ENCODE results near the gene PLB1.
A peak's percentile ranks its signal among the peaks of the same experiment; 100 is the strongest.

The PLB1 gene

DNA sequence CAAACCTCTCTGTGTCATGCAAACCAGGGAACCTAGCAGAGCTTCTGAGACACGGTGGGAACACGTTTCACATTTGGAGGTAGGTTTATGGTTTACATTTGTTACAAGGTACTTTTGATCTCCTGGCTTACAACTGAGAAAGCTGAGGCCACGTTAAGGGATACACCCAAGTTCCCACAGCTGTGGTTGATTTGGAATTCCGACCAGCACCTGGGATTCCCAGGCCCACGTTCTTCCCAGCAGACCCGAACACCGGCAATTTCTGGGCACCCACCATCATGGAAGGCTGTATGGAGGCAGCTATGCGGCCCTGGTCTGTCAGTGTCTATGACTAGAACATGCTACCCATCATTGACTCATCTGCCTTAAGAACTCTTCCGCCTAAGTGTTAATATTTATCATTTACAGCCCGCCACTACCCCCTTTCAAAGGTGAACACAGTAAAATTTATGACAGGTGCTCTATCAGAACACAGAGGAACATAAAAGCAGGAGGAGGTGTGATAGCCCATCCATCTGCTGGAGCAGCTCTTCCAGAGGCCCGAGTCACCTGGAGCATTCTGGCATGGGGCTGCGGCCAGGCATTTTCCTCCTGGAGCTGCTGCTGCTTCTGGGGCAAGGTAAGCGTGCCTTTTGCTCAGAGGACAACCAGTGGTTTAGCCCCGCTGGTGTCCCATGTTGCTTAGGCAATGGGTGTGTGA, at the start of gene PLB1:
Gene PLB1 (plus strand): TSS at position 510 of the 700 bp plus-strand sequence. CDS start 55 bp downstream, at position 565.
- DNase-seq, result no peak

DNA sequence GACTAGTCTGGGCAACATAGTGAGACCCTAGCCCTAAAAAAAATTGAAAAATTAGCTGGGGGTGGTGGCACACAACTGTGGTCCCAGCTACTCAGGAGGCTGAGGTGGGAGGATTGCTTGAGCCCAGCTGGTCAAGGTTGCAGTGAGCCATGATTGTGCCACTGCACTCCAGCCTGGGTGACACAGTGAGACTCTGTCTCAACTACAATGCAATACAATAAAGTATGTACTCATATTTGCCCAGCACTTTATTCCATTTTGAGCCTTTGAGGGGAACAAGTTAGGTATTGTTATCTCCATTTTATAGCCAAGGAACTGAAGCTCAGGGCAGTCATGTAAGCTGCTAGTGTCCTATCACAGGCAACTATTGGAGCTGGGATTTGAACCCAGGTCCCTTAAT, 49.3 kb upstream of the PLB1 start:
- DNase-seq, result no peak

DNA sequence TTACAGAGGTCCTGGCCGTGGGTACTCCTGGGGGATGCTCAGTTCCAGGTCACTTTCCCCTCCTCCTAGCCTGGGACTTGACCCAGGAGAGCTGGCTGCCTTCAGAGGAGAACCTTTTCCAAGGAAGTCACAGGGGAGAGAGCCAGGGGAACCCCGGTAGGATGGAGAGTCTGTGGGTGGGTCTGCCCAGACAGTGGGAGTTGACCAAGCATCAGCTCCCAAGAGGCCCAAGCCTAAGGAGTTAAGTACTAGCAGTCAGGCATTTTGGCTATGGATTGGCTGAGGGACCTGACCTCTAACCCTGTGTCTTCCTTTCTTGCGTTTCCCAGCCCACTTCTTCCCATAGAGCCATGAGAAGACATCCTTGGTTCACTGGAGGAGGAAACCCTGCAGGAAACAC, 48.8 kb upstream of the PLB1 start:
- DNase-seq, result no peak

DNA sequence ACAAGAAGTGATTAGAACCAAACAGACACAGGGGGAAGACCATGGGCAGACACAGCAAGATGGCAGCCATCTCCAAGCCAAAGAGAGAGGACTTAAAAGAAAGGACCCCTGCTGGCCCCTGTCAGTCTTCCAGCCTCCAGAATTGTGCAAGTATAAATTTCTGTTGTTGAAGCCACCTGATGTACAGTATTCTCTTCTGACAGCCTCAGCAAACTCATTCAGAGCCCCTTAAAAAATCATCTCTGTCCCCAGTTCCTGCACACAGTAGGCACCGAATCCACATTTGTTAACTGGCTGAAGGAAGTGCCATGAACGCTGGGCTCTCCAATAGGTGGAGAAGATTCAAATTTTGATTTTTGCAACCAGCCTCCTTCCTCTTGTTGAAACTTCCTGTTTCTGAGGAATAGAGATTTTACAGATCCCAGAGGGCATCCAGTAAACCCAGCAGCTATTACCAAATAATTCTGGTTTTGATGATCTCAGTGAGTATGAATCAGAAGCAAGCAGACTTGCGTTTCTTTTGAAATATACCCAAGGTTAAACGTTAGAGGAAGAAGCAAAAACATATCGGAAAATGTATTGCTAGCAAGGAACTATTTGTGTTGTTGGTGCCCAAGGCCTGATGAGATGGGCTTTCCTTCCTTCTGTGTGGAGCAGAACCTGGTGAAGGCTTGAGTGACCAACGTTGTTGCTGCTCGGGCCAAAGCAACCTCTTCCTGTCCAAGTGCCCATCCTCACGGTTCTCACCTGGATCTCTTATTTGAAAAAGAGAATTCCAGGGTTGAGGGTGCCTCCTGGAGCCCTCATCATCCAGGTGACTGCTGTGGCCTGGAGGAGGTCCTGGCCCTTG, 47.7 kb upstream of the PLB1 start:
- DNase-seq, result no peak

DNA sequence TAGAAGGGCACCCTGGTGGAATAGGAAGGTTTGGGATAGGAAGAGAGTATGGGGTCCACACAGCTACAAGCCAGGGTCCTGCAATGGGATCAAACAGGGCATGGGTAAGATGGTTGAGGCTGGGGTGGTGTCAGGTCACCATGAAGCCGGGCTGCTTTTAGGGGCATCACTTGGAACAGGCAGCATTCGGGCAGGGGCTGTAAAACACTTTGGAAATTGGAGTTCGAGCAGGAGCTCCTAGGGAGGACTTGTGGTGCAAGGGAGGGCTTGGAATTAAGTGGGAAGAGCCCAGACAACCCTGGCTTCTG, 47.1 kb upstream of the PLB1 start:
- no peak for DNase-seq

GRCh38 chr2:28449126-28449487, 46.8 kb upstream of the PLB1 start:
- no peak for DNase-seq

DNA sequence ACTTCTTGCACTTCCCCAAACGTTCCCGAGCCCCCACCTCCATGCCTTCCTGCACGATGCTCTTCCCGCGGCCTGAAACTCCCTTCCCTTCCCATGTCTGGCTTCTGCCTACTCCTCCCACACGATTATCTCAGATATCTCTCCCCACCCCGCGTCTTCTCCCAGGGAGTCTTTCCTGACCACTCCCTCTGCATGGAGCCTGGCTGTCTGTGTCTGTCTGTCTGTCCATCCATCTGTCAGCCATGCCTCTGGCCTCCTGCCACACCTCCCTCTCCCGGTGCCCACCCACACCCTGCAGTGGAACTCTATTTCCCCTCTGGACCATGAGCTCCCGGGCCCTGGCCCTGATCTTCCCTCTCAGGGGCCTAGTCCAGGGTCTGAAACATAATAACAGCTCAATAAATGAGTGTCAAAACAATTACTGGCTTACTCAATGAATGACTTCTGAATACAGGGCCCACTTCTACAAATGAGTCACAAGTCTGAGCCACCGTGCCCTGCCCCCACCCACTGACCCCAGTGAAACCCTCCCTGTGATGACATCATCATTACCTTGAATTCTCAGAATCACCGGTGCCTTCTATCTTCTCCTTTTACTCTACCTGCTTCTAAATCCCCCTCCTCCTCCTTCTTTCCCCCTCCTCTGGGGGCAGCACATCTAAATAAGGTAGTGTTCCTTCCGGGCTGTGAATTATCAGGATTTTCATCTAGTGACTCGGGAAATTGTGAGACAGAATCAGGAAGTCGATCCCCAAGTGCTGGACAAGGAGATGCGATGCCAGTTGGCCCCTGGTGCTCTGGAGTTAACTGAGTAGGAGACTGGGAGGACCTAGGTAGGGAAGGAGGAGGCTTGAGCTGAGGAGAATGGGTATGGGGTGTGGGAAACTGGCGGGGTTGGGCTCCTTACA, 46.1 kb upstream of the PLB1 start:
- DNase-seq, result peak; percentile 89

DNA sequence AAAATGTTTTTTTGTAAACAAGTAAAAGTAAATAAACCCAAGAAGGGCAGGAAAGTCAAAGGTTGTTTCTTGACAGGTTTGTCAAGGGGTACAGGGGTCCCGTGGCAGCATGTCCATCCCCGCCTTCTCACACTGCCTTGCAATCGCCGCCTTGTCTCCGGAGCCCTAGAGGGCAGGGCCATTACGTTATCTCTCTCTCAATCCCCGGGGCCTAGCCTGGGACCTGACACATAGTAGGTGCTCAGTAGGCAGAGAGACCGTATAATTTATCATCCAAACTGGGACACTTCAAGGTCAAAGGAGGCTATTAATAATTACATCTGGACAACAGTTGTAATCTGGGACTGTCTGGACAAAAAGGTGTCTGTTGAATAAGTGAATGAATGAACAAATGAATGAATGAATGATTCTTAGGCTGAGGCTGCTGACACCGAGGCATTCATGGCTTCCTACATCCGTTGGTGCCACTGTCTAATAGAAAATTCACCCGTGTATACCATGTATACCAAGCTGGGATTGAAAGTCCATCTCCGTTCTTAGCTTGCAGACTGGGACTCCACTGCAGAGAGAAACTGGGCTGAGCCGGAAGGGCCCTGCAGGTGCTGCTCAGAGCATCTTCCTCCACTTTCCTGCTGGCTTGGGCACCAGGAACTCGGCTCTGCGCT, 44.8 kb upstream of the PLB1 start:
- no peak for DNase-seq

DNA sequence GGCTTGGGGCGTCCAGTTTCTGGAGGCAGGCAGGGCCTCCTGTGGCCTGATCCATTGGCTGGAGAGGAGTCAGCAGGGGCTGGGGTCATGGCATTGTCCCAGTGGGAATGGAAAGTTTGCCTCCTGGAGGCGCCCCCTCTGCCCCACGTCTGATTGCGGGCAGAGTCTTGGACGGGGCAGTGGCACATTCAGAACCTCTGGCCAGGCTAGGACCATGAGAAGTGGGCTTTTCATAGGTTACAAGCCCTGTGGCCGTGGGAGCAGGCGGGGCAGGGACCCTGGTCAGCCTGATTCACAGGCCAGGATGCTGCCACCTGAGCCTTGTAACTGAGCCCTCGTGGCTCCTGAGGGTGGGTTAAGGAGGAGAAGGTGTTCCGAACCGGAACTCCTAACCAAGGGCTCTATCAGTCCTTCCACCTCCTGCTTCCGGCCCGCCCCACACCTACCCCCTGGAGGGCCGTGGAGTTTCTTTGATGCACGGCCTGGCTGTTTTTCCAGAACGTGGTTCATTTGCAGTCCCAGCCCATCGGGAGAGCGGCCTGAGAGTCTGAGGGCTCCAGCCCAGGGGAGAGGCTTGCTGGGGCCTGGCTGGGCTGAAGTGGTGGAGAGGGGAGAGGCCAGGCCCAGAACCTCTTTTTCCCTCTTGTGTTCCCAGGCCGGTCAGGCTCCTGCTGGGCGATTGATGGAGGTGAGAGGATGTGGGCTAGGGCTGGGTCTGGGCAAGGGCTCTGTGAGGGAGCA, 43.9 kb upstream of the PLB1 start:
- DNase-seq, result no peak

- peak; percentile 95 for DNase-seq
Observed at GRCh38 chr2:28452534-28453081, 43.3 kb upstream of the PLB1 start.

- no peak for DNase-seq
Observed at GRCh38 chr2:28453396-28453795, 42.5 kb upstream of the PLB1 start.

GRCh38 chr2:28454016-28454930, 41.6 kb upstream of the PLB1 start:
- no peak for DNase-seq

DNA sequence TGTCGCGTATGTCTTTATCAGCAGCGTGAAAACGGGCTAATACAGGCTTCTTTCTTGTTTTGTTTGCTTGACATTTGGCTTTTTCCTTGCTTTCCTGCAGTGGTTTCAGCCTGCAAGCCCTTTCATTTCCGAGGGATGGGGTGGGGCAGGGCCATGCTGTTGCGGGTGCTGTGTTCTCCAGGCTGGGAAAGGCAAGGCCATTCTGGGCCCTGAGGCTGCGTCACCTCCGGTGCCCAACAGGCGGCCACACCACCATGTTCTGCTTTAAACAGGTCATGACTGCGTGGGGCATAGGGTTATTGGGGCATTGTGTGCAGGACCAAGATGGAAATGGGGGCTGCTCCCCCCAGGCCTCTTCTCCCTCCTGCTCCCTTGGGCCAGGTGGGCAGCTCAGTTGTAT, 38.6 kb upstream of the PLB1 start:
- DNase-seq, result no peak

DNA sequence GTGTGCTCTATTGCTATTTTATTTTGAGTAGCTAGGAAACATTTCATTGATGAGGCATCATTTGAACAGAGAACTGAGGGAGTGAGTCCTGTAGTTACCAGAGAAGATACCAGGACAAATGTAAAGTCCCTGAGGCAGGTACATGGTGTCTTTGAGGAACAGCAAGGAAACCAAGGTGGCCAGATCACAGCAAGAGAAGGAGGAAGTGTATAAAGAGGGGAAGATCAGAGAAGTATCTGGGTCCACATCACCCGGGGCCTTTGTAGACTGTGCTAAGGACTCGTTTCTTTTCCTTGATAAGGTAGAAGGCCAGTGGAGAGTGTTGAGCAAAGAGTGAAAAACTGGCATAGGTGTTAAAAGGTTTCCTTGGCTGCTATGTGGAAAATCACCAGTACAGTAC, 34.8 kb upstream of the PLB1 start:
- DNase-seq, result no peak

DNA sequence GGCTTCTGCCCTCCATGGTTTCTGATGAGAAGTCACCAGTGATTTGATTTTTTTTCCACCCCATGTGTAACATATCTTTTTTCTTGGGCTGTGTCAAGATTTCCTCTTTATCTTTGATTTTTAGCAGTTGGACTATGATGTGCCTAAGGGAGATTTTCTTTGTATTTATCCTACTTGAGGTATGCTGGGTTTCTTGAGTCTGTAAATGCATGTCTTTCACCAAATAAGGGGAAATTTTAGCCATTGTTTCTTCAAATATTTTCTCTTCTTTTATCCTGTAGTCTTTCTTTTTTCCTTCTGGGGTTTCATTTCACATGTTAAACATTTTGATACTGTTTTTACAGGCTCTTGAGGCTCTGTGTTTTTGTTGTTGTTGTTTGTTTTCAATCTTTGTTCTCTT, 33.7 kb upstream of the PLB1 start:
- no peak for DNase-seq

GRCh38 chr2:28463211-28463816, 32.5 kb upstream of the PLB1 start:
- no peak for DNase-seq

DNA sequence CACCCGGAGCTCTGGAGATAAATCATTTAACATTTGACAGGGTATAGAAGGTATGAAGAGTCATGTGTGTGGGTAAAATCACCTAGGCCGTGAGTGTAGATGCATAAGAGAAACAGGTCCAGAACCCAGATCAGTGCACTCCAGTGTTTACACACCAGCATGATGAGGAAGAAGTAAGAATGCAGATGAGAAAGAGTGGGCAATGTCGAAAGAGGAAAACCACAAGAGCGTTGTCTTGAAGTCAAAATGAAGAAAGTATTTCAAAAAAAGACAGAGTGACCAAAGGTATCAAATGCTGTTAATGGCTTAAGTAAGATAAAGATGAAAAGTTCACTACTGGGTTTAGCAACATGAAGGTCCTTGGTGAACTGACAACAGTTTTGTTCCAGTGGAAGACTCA, 32.0 kb upstream of the PLB1 start:
- DNase-seq, result no peak

DNA sequence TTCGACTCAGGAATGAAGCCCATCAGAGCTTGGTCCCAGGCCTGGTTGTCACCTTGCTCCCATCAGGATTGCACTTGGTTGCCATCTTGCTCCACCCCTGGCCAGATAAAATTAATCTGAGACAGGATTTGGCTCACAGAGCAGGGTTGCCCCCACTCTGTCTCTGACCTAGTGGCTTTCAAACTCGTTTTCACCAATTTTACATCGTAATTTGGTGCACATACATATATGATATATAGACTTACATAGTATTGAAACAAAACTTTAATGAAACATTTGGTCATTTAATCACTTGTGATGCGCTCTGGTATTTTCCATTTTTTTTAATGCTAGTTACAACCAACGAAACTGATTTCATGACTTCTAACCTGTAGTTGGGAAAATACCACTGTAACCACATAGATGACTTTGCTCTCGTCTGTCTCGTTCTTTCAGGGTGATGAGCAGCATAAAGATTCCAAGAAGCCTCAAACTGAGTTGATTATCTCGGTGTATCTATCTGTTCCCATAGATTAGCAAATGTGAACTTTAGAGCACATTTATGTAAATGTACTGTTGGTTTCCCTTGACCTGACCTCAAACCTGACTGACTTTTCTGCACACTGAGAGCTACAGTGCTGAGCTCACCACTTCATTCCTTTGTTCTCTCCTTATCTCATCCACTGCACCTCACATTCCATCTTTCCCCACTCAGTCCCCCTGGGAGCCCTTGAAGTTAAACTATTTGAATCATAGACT, 30.5 kb upstream of the PLB1 start:
- no peak for DNase-seq

- DNase-seq, result no peak
Observed at GRCh38 chr2:28469304-28469703, 26.6 kb upstream of the PLB1 start.

Measured in activated CD8-positive, alpha-beta memory T cell treated with anti-CD3 and anti-CD28 coated beads for 24 hours (primary cell).